Measurements from ENCODE around the gene P4HA3. TPM values are rescaled to one million over a fixed set of nuclear protein-coding genes. Genes with fewer than 3 reads are reported as not detected.
A peak's percentile ranks its signal among the peaks of the same experiment; 100 is the strongest.

Gene P4HA3
- total RNA-seq, 1 experiment from 2014 or later = 0.91 TPM

DNA sequence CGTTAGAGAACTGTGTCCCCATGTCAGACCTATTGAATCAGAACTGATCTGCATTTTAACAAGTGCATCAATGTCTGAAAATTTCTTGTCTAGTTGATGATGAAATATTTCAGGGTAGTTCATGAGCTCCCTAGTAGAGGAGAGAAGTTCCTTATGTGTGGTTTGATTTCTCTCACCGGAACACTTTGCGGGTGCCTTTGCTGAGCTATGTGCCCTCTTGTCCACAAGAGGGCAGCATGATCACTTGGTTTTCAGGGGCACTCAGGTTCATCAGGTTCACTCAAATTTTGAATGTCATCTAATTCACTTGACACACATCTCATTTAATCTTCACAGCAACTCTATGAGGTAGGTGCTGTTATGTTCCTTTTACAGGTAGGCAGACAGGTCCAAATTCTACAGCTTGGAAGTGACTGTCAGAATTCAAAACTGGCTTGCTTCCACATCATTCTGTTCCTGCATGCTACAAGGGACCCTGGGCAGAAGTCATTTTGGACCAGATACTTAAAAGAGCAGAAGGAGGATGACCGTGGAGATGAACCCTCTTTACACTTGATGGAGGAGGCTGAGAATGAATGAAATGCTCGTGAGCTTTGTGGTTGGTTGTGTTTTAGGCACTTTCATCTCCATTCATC, 55.6 kb downstream of the P4HA3 start:
- no peak overlapping the region for H3K27ac ChIP-seq (ENCODE audit: low read depth, low read length)

More for the DNA sequence above, 55.6 kb downstream of the P4HA3 start:
- no peaks in the 10 kb centered on the region for H3K79me2 ChIP-seq (ENCODE audit: insufficient read depth, low read length)
- no peaks in the 10 kb centered on the region for H3K27me3 ChIP-seq (ENCODE audit: insufficient read depth, low read length)
- TF ChIP-seq, protein P1, sequence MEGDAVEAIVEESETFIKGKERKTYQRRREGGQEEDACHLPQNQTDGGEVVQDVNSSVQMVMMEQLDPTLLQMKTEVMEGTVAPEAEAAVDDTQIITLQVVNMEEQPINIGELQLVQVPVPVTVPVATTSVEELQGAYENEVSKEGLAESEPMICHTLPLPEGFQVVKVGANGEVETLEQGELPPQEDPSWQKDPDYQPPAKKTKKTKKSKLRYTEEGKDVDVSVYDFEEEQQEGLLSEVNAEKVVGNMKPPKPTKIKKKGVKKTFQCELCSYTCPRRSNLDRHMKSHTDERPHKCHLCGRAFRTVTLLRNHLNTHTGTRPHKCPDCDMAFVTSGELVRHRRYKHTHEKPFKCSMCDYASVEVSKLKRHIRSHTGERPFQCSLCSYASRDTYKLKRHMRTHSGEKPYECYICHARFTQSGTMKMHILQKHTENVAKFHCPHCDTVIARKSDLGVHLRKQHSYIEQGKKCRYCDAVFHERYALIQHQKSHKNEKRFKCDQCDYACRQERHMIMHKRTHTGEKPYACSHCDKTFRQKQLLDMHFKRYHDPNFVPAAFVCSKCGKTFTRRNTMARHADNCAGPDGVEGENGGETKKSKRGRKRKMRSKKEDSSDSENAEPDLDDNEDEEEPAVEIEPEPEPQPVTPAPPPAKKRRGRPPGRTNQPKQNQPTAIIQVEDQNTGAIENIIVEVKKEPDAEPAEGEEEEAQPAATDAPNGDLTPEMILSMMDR (IDR thresholded peaks at IDR 0.05 in 2 of 3, conservative IDR thresholded peaks at IDR 0.05 in 1 of 3; ENCODE audit: borderline replicate concordance in 1 of 3, insufficient read depth in 1 of 3, low read depth in 2 of 3, low read length in 2 of 3) = peak; percentile 83 to 97 (median 93)
- TF ChIP-seq RAD21 (IDR thresholded peaks at IDR 0.05; ENCODE audit: low read depth) (peak; percentile 87), SRF (IDR thresholded peaks at IDR 0.05; ENCODE audit: low read depth) (no peak), SIN3A (IDR thresholded peaks at IDR 0.05; ENCODE audit: low read depth) (no peak), EGR1 (IDR thresholded peaks at IDR 0.05; ENCODE audit: low read depth) (no peak), ZNF274 (IDR thresholded peaks at IDR 0.05; ENCODE audit: low read depth, low read length) (no peak), ELF1 (IDR thresholded peaks at IDR 0.05; ENCODE audit: borderline replicate concordance, low read depth) (no peak), TCF7L2 (IDR thresholded peaks at IDR 0.05; ENCODE audit: borderline replicate concordance, extremely low read depth, insufficient read depth, insufficient read length) (no peak), POLR2AphosphoS5 (IDR thresholded peaks at IDR 0.05; ENCODE audit: low read depth, low read length) (no peak)
- H2AFZ ChIP-seq (ENCODE audit: low read depth, low read length, poor library complexity, severe bottlenecking) = no peak overlapping the region
- H3K9me2 ChIP-seq (ENCODE audit: insufficient read depth) = no peaks in the 10 kb centered on the region
- 0 out of 4 replicates have a peak, but pooled peaks cover 0 to 2% of the 10 kb centered on the region in 2 experiments for H3K9me3 ChIP-seq (ENCODE audit: control insufficient read depth in 1 of 2, insufficient read depth in 1 of 2, low read depth in 1 of 2, low read length in 2 of 2)
- H3K4me3 ChIP-seq (replicated peaks in 1 of 2; ENCODE audit: low read depth in 1 of 2, low read length in 2 of 2) = no peak overlapping the region
- H3K4me2 ChIP-seq (ENCODE audit: low read length) = no peak overlapping the region
- intact Hi-C loops (cut with micrococcal nuclease) = loop anchor here (1.0 to 5.0 kb wide), 3 partner anchors 193 to 314 kb away; no protein-coding TSS in a partner anchor
- H3K36me3 ChIP-seq (ENCODE audit: control insufficient read depth in 1 of 2, insufficient read depth in 2 of 2, low read length in 2 of 2) = peaks cover 4 to 21% of the 10 kb centered on the region in 2 experiments
- RAD21 ChIA-PET (ENCODE audit: low non-redundant PET in 1 of 2, low total read pairs in 2 of 2, uncharacterized antibody in 2 of 2, unreplicated experiment in 2 of 2) = interaction anchor here (1.0 to 2.1 kb wide), 5 partner anchors 192 to 315 kb away, joined by 4 to 17 read pairs (median 4); no protein-coding TSS in a partner anchor
- BruUV-seq (replicated peaks) = no TSS peak
- CTCF ChIA-PET = interaction anchor here (0.6 to 4.6 kb wide), 26 partner anchors 10 to 484 kb away, joined by 3 to 120 read pairs (median 4); partner anchors contain the start of genes PGM2L1 and POLD3
- H3K9ac ChIP-seq (ENCODE audit: low read length) = no peak overlapping the region
- DNase-seq (ENCODE audit: low read depth, low spot score) (peak; percentile 29), ATAC-seq (peak; percentile 77)
- POLR2A ChIA-PET = no interaction called here
- H4K20me1 ChIP-seq (ENCODE audit: insufficient read depth) = no peaks in the 10 kb centered on the region
- H3K4me1 ChIP-seq (ENCODE audit: control insufficient read depth in 1 of 2, insufficient read depth in 2 of 2, low read length in 2 of 2) = no peaks in the 10 kb centered on the region
